HG02885 (cell line): Measurements from ENCODE around the gene MDN1.
"Not testable (repeated sequence)": the region's sequence is repeated elsewhere in the genome, so short reads cannot be mapped to it uniquely, and the experiment has no call there.

Experiments used
- ATAC-seq: cut with Tn5 transposase; IDR thresholded peaks from one replicate; pipeline ENCODE4 v1.9.1; 2021; ENCODE audit warnings: mild to moderate bottlenecking; ENCODE audit not compliant: unreplicated experiment, poor library complexity

MDN1 gene

GRCh38 chr6:89828475-89828987 lies 8.9 kb upstream of the MDN1 start:
- not testable (repeated sequence) for ATAC-seq

- ATAC-seq: no peak
Observed at GRCh38 chr6:89826029-89826528, 6.5 kb upstream of the MDN1 start.

- ATAC-seq: peak; percentile 31
Observed at GRCh38 chr6:89818977-89819335, 638 bp downstream of the MDN1 start.

- ATAC-seq: no peak
Observed at GRCh38 chr6:89817481-89817880, 2.1 kb downstream of the MDN1 start.

GRCh38 chr6:89813422-89813821 lies 6.2 kb downstream of the MDN1 start:
- ATAC-seq: not testable (repeated sequence)

- ATAC-seq: no peak
Observed at GRCh38 chr6:89807581-89807980, 12.0 kb downstream of the MDN1 start.

GRCh38 chr6:89805814-89806371 lies 13.7 kb downstream of the MDN1 start:
- ATAC-seq: no peak

- no peak for ATAC-seq
Observed at GRCh38 chr6:89803271-89803670, 16.3 kb downstream of the MDN1 start.

- ATAC-seq: no peak
Observed at GRCh38 chr6:89799756-89800155, 19.8 kb downstream of the MDN1 start.

- ATAC-seq: no peak
Observed at GRCh38 chr6:89799096-89799495, 20.5 kb downstream of the MDN1 start.

- ATAC-seq: no peak
Observed at GRCh38 chr6:89797317-89797716, 22.3 kb downstream of the MDN1 start.

GRCh38 chr6:89794324-89794723 lies 25.3 kb downstream of the MDN1 start:
- ATAC-seq: peak; percentile 50

- no peak for ATAC-seq
Observed at GRCh38 chr6:89793586-89793985, 26.0 kb downstream of the MDN1 start.

GRCh38 chr6:89792881-89793280 lies 26.7 kb downstream of the MDN1 start:
- peak; percentile 87 for ATAC-seq

GRCh38 chr6:89790403-89790802 lies 29.2 kb downstream of the MDN1 start:
- ATAC-seq: no peak

- ATAC-seq: no peak
Observed at GRCh38 chr6:89789980-89790379, 29.6 kb downstream of the MDN1 start.

- ATAC-seq: no peak
Observed at GRCh38 chr6:89787660-89788328, 31.8 kb downstream of the MDN1 start.

- no peak for ATAC-seq
Observed at GRCh38 chr6:89786970-89787369, 32.6 kb downstream of the MDN1 start.

- ATAC-seq: no peak
Observed at GRCh38 chr6:89784838-89785237, 34.8 kb downstream of the MDN1 start.

GRCh38 chr6:89783293-89783692 lies 36.3 kb downstream of the MDN1 start:
- ATAC-seq: not testable (repeated sequence)

GRCh38 chr6:89782222-89782621 lies 37.4 kb downstream of the MDN1 start:
- ATAC-seq: no peak
